GM19395 (cell line): Measurements from ENCODE around the gene TMEM214.
"Not testable (repeated sequence)": the region's sequence is repeated elsewhere in the genome, so short reads cannot be mapped to it uniquely, and the experiment has no call there.

ENCODE experiments used
- ATAC-seq: cut with Tn5 transposase; IDR thresholded peaks from one replicate; pipeline ENCODE4 v1.9.1; 2021; ENCODE audit warnings: mild to moderate bottlenecking, moderate library complexity; ENCODE audit not compliant: unreplicated experiment

The TMEM214 gene

GRCh38 chr2:27065128-27065527 lies 32.4 kb downstream of the TMEM214 start:
- ATAC-seq = no peak

DNA sequence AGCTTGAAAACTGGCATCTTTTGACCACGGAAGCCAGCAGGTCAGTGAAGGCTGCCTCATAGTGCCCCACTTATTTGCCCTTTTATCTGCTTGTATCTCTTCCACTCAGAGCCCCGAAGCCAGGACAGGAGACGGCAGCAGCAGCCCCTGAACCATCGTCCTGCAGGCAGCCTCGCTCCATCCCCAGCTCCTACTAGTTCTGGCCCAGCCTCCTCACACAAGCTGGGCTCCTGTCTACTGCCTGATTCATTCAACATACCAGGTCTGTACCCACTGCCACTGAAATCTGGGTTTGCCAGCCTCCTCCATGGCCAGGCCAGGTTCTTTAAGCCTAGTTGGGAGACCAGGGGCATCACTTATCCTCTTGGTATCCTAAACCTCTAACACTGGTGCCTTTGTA lies 34.6 kb downstream of the TMEM214 start:
- ATAC-seq = no peak

- no peak for ATAC-seq
These were observed 36.7 kb downstream of the TMEM214 start for GRCh38 chr2:27069436-27069835.

GRCh38 chr2:27069961-27070618 lies 37.3 kb downstream of the TMEM214 start:
- no peak for ATAC-seq

DNA sequence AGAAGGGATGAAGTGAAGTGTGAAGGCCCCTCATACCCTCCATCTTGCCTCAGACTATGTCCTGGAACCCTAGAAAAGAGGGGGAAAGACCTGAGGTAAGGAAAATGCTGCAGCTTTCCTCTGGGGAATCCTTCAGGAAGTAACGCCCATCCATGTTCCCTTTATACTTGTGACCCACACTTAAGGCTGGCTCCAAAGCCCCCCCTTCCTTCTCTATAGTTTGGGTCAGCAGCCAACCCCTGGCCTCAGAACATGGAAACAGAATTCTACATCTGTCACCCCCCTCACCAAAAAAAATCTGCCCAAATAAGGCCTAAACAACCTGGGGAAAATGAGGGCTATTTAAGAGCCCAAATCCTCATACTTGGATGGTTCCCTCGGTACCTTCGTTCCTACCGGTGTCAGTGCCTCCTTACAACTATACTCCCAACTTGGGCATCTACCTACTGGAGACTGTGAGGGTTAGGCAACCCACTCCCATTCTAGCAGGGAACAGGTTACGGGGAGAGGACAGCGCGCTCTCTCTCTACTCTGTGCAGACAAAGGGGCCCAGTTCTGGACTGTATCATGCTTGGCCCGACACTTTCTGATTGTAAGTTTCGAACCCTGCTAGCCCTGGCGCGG lies 38.0 kb downstream of the TMEM214 start:
- ATAC-seq = no peak

- ATAC-seq = peak; percentile 82
These were observed 38.7 kb downstream of the TMEM214 start, which contains the start of gene OST4 for GRCh38 chr2:27071277-27071989. TSS of gene OST4 (minus strand) at chr2:27071654.

DNA sequence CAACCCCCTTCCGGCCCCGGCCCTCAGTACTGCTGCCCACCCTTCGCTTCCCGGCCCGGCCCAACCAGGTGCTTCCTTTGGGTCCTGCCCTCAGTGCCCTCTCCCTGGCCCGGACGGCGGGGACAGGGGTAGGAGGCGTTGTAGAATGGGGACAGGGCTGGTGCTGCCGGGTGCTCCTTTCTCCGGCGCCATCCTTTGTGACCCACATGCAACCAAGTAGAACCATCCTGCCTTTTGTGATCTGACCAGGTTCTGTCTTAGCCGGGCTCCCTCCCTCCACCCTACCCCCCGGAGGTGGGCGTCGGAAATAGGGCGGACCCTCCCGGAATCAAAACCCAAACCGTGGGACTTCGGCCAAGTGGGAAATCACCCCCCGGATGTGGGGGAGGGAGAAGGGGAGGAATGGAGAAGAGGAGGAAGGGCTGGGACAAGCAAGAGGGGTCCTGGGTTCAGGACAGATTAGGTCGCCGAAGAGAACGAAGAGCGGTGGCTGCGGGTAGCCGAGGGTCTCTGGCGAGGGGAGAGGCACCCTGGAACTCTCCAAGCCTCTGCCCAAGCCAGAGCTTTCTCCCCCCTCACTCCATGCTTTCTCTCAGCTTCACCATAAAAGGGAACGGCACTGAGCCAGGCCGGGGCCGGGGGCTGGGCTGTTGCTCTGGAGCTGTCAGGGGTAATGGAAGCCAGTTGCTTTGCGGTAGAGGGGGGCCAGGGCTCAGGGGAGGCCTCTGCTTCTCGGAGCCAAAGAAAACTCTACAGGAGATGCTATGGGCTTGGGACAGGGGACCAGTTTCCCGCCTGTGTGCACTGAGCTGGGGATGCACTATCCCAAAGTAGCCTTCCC lies 39.4 kb downstream of the TMEM214 start:
- ATAC-seq = peak; percentile 26

GRCh38 chr2:27072920-27073319 lies 40.2 kb downstream of the TMEM214 start:
- no peak for ATAC-seq

- ATAC-seq = no peak
These were observed 41.0 kb downstream of the TMEM214 start for GRCh38 chr2:27073782-27074181.

DNA sequence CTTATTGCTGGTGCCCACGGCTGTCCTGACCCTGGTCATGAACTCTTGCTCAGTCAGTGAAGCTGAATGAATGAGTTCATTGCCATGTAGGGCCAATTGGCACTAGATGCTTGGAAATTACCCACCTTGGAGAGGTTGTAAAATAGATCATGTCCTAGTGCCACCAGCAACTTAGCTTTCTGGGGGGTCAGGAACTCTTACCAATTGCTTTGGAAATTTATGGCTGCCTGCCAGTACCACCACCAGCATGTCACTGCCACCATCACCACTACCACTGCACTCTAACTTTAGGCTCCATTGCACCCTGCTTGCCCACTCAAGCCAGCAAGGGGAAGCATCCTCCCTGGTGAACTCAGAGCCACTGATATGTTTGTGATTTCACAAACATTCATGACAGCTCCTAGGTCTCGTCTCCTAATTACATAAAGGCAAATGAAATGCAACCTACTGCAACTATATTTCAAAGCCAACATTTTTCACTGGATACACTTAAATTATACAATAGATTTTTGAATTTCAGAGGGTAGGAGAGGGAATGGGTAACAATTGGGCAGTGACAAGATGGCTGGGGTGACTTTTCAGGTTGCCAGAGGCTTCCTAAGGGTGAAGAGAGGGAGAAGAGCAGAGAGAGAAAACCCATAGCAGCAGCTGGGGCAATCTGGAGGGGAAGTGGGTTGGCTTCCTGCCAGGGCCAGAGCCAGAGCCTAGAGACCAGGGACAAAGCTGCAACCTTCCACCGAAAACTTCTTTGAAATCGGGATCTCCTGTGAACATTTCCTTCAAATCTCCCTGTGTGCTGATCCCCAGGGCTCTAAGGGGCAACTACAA lies 42.2 kb downstream of the TMEM214 start:
- no peak for ATAC-seq

DNA sequence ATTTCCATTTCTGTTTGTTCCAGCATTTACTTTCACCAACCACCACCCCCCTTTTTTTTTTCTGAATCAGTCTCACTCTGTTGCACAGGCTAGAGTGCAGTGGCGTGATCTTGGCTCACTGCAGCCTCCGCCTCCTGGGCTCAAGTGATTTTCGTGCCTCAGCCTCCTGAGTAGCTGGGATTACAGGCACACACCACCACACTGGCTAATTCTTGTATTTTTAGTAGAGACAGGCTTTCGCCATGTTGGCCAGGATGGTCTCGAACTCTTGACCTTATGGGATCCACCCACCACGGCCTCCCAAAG lies 42.8 kb downstream of the TMEM214 start:
- ATAC-seq = not testable (repeated sequence)

- ATAC-seq = no peak
These were observed 43.6 kb downstream of the TMEM214 start for GRCh38 chr2:27076323-27076722.

GRCh38 chr2:27077231-27077630 lies 44.5 kb downstream of the TMEM214 start:
- ATAC-seq = no peak

DNA sequence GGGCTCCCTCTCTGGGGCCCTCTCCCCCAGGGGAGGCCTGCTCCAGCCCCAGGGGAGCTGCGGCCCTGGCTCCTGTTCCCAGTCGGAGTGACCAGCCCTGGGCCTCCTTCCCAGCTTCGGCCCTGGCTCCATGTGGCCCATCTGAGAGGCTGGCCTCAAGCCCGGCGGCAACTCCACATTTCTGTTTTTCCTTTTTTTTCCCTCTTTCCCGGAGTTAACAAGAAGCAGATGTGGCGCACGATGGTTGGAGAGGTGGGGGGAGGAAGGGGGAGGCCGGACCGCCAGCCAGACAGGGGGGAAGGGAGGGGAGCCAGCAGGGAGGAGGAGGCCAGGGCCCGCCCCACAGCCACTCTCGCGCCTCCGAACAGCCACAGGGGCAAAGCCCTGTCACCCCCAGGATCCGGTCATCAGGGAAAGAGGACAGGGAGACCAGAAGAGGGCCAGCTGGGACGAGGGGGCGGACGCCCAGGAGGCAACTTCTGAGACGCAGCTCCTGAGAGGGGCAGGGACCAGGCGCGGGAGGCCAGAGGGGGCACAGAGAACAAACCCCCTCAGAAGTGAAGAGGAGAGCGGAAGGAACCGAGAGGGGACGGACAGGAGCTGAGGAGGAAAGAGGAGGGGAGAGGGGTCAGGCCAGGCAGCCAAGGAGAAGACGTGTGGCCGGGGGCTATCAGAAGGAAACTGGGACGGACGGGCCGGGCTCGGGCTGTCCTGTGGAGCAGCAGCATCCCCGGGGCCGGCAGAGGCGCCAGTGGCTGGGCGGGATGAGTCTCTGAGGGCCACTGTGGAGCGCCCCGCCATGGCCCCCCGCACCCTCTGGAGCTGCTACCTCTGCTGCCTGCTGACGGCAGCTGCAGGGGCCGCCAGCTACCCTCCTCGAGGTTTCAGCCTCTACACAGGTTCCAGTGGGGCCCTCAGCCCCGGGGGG lies 45.8 kb downstream of the TMEM214 start, which contains the start of gene EMILIN1:
Gene EMILIN1, plus strand, starts transcription at position 349 of the 928 bp plus-strand sequence. Its CDS starts 451 bp downstream, at position 800.
- ATAC-seq = no peak

GRCh38 chr2:27079233-27080139 lies 46.7 kb downstream of the TMEM214 start:
- ATAC-seq = no peak

DNA sequence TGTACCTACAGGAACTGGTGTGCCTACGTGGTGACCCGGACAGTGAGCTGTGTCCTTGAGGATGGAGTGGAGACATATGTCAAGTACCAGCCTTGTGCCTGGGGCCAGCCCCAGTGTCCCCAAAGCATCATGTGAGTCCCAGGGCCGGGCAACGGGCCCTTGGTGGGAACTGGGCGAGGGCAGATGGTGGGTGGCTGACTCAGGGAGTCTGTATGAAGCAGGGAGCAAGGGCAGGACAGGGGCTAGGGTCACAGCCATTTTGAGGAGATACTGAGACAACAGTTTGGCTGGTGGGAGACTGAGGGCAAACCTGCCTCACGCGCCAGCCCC lies 47.3 kb downstream of the TMEM214 start:
- ATAC-seq = no peak

DNA sequence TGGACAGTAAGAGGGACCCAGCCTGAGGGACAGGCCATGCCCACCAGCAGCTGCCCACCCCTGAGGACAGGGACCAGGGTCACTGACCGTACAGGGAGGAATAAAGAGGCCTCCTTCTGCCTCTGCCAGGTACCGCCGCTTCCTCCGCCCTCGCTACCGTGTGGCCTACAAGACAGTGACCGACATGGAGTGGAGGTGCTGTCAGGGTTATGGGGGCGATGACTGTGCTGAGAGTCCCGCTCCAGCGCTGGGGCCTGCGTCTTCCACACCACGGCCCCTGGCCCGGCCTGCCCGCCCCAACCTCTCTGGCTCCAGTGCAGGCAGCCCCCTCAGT lies 47.8 kb downstream of the TMEM214 start:
- ATAC-seq = no peak

- no peak for ATAC-seq
These were observed 49.4 kb downstream of the TMEM214 start for GRCh38 chr2:27081984-27082772.
